ENCODE data around the gene CACNA1H.

The CACNA1H gene

DNA sequence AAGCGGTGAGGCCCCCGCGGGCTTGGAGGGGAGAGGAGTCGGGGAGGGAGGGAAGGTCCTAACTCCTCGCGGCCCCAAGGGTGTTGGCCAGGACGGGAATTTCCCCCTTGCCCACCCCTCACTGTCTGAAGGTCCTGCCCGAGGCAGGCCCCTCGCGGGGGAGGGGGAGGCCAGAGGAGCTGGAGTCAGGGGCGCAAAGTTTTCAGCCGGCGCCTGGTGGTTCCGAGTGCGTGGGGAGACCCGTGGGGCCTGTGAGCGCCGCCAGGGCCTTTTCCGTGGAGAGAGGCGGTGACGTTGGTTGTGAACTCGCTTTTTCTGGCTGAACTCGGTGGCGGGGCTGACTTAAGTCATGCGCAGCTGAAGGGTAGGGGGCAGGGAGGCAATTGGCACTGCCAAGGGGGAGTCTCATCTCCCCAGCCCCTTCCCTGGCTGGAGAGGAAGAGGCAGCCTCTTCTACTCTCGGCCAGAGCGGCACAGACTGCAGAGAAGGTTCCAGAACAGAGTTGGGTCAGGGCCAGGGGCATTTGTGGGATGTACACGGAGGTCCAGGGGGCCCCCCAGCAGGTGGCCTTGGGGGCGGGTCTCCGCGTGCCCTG is 1.5 kb downstream of the CACNA1H start:
- TF ChIP-seq, protein P1, sequence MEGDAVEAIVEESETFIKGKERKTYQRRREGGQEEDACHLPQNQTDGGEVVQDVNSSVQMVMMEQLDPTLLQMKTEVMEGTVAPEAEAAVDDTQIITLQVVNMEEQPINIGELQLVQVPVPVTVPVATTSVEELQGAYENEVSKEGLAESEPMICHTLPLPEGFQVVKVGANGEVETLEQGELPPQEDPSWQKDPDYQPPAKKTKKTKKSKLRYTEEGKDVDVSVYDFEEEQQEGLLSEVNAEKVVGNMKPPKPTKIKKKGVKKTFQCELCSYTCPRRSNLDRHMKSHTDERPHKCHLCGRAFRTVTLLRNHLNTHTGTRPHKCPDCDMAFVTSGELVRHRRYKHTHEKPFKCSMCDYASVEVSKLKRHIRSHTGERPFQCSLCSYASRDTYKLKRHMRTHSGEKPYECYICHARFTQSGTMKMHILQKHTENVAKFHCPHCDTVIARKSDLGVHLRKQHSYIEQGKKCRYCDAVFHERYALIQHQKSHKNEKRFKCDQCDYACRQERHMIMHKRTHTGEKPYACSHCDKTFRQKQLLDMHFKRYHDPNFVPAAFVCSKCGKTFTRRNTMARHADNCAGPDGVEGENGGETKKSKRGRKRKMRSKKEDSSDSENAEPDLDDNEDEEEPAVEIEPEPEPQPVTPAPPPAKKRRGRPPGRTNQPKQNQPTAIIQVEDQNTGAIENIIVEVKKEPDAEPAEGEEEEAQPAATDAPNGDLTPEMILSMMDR (IDR thresholded peaks at IDR 0.05; ENCODE audit: insufficient read depth, low read length, poor library complexity, severe bottlenecking), result no peak
- Histone ChIP-seq H3K27me3 (replicated peaks; ENCODE audit: control insufficient read depth, insufficient read depth, low read length) (no peaks in the 10 kb centered on the region), H3K4me3 (replicated peaks; ENCODE audit: low read depth, low read length) (no peak overlapping the region), H3K36me3 (ENCODE audit: control insufficient read depth, insufficient read depth, low read length) (no peaks in the 10 kb centered on the region)
- DNase-seq (ENCODE audit: extremely low read depth, insufficient read length), result no peak

DNA sequence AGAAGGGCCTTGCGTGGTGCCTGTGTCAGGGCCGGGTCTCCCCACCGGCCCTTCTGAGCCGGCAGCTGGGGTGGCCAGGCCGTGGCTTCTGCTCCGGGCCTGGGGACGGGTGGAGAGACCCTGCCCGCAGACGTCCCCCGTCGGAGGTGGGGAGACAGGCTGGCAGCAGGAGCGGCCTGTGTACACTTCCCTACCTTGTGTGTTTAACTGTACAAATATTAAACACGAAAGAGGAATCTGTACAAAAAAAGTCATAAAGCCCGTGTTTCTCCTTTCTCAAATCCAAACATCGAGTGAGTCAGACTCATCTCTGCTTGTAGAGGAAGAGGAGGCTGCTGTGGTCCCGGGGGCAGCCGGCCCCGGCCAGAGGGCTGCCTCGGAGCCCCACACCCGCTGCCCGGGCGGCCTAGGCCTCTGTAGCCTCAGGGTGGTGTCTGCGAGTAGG is 2.0 kb downstream of the CACNA1H start:
- TF ChIP-seq, protein P1 (IDR thresholded peaks at IDR 0.05; ENCODE audit: insufficient read depth, low read length, poor library complexity, severe bottlenecking), result no peak
- no peaks in the 10 kb centered on the region for H3K27me3 ChIP-seq (replicated peaks; ENCODE audit: control insufficient read depth, insufficient read depth, low read length)
- no peak for DNase-seq (ENCODE audit: extremely low read depth, insufficient read length)
- no peak overlapping the region for H3K4me3 ChIP-seq (replicated peaks; ENCODE audit: low read depth, low read length)
- no peaks in the 10 kb centered on the region for H3K36me3 ChIP-seq (ENCODE audit: control insufficient read depth, insufficient read depth, low read length)

DNA sequence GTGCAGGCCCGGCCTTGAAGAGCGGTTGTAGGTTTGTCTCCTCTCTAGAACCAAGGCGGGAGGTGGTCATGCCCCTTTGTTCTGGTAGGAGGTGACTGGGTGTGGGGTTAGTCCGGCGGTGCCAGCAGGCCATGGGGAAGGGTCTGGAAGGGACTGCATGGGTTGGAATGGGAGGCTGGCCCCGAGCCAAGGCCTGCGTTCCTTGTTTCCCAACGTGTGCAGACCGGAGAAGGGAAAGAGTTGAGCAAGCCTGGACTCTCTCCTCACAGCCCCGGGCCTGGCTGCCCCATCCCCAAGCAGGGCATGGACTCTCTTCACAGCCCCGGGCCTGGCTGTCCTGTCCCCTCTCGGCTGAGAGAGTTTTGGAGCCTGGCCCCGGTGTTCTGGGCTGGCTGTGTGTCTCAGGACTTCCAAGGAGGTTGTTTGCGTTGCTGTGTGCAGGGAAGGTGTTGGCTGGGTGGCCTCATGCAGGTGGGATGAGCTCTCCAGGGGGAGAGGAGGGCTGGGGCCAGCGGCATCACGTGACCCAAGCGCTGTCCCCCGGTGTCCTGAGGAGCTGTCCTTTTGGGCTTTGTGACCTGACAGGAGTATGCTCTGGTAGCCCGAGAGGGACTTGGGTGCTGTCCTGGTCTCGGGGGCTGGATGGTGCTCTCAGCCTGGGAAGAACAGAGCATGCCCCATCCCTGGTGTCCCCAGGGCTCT is 2.6 kb downstream of the CACNA1H start:
- no peak overlapping the region for H3K4me3 ChIP-seq (replicated peaks; ENCODE audit: low read depth, low read length)
- DNase-seq (ENCODE audit: extremely low read depth, insufficient read length), result no peak
- H3K36me3 ChIP-seq (ENCODE audit: control insufficient read depth, insufficient read depth, low read length), result no peaks in the 10 kb centered on the region
- TF ChIP-seq, protein P1 (IDR thresholded peaks at IDR 0.05; ENCODE audit: insufficient read depth, low read length, poor library complexity, severe bottlenecking), result no peak
- no peaks in the 10 kb centered on the region for H3K27me3 ChIP-seq (replicated peaks; ENCODE audit: control insufficient read depth, insufficient read depth, low read length)

DNA sequence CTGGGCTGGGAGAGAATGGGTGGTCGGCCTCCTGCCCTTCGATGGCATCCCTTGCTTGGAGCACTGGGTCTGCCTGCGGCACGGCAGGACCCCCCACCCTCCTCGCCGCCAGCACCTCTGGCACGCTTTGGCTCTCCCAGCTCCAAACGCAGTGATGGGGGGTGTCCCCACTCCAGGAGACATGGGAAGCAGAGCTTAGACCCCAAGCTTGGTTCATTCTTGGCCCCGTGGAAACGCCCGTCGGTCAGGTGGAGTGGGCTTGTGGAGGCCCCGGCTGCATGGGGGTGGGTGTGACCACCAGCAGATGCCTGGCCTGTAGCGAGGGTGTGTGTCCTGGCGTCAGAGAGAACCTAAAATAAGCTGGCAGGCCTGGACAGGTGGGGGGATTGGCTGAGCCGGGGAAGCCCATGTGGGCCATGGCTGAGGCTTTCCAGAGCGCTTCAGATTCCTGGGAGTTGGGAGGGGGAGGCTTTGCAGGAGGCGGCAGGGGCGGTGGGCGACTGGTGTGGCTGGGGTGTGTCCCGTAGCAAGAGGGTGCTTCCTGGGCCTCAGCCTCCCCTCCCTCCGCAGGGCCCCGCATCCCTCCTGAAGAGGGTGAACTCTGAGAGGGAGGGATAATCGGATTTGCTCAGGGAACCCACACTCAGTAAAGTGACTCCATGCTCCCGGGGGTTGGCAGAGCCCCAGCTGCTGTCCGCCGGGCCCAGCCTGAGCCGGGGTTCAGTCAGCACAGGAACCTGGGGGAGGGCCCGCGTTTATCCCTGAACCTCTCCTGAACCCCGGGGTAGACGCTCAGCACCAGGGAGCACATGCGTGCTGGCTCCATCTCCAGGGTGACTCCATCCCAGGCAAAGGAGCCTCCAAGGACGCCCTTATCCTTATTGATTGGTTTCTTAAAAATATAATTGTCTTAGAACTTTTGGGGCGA is 3.4 kb downstream of the CACNA1H start:
- TF ChIP-seq, protein P1 (IDR thresholded peaks at IDR 0.05; ENCODE audit: insufficient read depth, low read length, poor library complexity, severe bottlenecking), result no peak

DNA sequence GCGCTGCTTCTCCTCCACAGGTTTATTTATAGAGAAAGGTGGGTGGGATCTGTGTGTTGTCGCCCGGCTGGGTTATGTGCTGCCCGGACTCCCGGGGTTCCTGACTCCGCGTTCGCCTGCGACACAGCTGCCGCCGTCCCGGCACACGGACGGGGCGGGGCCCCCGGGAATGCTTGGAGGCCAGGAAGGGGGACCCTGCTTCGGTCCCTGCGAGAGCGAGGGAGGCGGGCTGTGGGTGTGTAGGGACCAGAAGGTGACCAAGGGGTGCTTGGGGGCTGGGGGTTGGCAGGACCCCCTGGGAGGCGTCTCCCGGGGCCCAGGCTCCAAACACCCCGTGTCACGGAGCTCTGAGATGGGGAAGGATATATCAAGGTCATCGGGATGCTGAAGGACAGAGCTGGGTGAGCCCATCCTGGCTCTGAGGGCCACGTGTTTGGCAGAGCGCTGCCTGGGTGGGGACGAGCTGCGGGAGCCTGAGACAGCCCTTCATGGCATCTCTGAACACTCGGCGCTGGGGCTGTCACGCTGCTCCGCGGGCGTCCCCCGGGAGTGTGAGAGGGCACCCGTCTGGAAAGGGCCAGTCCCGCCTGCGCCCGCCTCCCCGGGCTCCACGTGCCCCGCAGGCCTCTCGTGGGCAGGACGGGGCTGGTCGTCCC is 4.2 kb downstream of the CACNA1H start:
- no peaks in the 10 kb centered on the region for H3K27me3 ChIP-seq (replicated peaks; ENCODE audit: control insufficient read depth, insufficient read depth, low read length)
- TF ChIP-seq, protein P1 (IDR thresholded peaks at IDR 0.05; ENCODE audit: insufficient read depth, low read length, poor library complexity, severe bottlenecking), result no peak
- DNase-seq (ENCODE audit: extremely low read depth, insufficient read length), result no peak

More for the DNA sequence above, 3.4 kb downstream of the CACNA1H start:
- Histone ChIP-seq H3K36me3 (ENCODE audit: control insufficient read depth, insufficient read depth, low read length) (no peaks in the 10 kb centered on the region), H3K4me3 (replicated peaks; ENCODE audit: low read depth, low read length) (no peak overlapping the region), H3K27me3 (replicated peaks; ENCODE audit: control insufficient read depth, insufficient read depth, low read length) (no peaks in the 10 kb centered on the region)
- no peak for DNase-seq (ENCODE audit: extremely low read depth, insufficient read length)

More for the DNA sequence above, 4.2 kb downstream of the CACNA1H start:
- H3K4me3 ChIP-seq (replicated peaks; ENCODE audit: low read depth, low read length), result no peak overlapping the region
- H3K36me3 ChIP-seq (ENCODE audit: control insufficient read depth, insufficient read depth, low read length), result no peaks in the 10 kb centered on the region

Data from GM06990 (cell line).